ENCODE measurements around the gene DUSP19.

GRCh38 chr2:183059561-183059960, 19.0 kb upstream of the DUSP19 start:
- no peak for TF ChIP-seq RAD21 (IDR thresholded peaks at IDR 0.05; ENCODE audit: low read length)
- no peak for TF ChIP-seq CTCF (conservative IDR thresholded peaks at IDR 0.05; ENCODE audit: low read depth, low read length)
- no peak for TF ChIP-seq BHLHE40 (IDR thresholded peaks at IDR 0.05; ENCODE audit: low read depth, low read length)
- TF ChIP-seq CEBPB (IDR thresholded peaks at IDR 0.05; ENCODE audit: low read depth, low read length): peak; percentile 22; the same call in 1 of the 2 replicates
- TF ChIP-seq RFX5 (IDR thresholded peaks at IDR 0.05; ENCODE audit: low read depth, low read length): no peak
- no peak for TF ChIP-seq POLR2A (IDR thresholded peaks at IDR 0.05; ENCODE audit: low read depth, low read length)
- TF ChIP-seq CHD1 (IDR thresholded peaks at IDR 0.05; ENCODE audit: low read depth, low read length): no peak
- TF ChIP-seq MAFK (IDR thresholded peaks at IDR 0.05; ENCODE audit: low read depth, low read length): peak; percentile 96
- TF ChIP-seq SMC3 (IDR thresholded peaks at IDR 0.05; ENCODE audit: low read depth, low read length): no peak
- TF ChIP-seq USF2 (IDR thresholded peaks at IDR 0.05; ENCODE audit: low read depth, low read length): no peak
- no peak for TF ChIP-seq MXI1 (IDR thresholded peaks at IDR 0.05; ENCODE audit: borderline replicate concordance, low read depth, low read length)
- no peak for TF ChIP-seq RCOR1 (IDR thresholded peaks at IDR 0.05; ENCODE audit: insufficient replicate concordance, low read length)
- TF ChIP-seq ELK1 (IDR thresholded peaks at IDR 0.05; ENCODE audit: borderline replicate concordance, low read depth, low read length): no peak
- TF ChIP-seq FOS (IDR thresholded peaks at IDR 0.05; ENCODE audit: low read depth, low read length): peak; percentile 70; the same call in 1 of the 2 replicates
